ENCODE results near the gene KCNJ5.
A peak's percentile ranks its signal among the peaks of the same experiment; 100 is the strongest.

Gene KCNJ5

DNA sequence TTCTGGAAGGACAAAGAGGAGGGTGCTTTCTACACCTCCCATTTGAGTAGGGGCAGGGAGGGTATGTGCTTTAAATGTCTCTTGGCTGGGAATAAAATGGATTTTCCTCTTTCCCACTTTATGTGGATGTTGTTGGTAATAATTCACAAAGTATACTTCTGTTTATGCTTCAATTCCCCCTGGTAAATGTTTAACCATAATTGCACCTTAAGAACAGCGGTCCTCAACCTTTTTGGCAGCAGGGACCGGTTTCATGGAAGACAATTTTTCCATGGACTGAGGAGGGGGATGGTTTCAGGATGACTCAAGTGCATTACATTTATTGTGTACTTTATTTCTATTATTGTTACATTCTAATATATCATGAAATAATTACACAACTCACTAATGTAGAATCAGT, 55.5 kb downstream of the KCNJ5 start:
- H3K27ac ChIP-seq, result no peak overlapping the region
- TF ChIP-seq, protein P1, sequence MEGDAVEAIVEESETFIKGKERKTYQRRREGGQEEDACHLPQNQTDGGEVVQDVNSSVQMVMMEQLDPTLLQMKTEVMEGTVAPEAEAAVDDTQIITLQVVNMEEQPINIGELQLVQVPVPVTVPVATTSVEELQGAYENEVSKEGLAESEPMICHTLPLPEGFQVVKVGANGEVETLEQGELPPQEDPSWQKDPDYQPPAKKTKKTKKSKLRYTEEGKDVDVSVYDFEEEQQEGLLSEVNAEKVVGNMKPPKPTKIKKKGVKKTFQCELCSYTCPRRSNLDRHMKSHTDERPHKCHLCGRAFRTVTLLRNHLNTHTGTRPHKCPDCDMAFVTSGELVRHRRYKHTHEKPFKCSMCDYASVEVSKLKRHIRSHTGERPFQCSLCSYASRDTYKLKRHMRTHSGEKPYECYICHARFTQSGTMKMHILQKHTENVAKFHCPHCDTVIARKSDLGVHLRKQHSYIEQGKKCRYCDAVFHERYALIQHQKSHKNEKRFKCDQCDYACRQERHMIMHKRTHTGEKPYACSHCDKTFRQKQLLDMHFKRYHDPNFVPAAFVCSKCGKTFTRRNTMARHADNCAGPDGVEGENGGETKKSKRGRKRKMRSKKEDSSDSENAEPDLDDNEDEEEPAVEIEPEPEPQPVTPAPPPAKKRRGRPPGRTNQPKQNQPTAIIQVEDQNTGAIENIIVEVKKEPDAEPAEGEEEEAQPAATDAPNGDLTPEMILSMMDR (conservative IDR thresholded peaks at IDR 0.05), result no peak
- no peak for TF ChIP-seq ZFX (IDR thresholded peaks at IDR 0.05)

DNA sequence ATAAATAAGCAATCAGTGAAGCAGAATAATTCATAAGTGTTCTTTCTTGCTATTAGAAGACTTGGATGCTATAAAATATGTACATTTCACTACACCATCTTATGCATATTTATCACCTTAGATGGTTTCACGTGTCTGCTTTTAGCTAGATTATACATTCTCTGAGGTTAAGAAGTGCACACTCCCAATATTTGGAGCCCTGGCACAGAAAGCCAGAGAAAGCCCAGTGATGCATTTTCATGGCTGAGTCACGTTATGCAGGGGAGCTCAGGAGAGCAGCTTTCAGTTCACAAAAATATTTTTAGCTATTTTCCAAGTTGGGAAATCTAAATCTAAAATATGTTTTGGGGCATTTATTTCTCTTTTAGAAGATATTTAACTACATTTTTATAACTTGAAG, 56.6 kb downstream of the KCNJ5 start:
- no peak overlapping the region for H3K27ac ChIP-seq
- TF ChIP-seq, protein P1 (conservative IDR thresholded peaks at IDR 0.05), result no peak
- TF ChIP-seq ZFX (IDR thresholded peaks at IDR 0.05), result no peak

GRCh38 chr11:128948583-128948982, 57.4 kb downstream of the KCNJ5 start:
- H3K27ac ChIP-seq, result no peak overlapping the region
- no peak for TF ChIP-seq ZFX (IDR thresholded peaks at IDR 0.05)
- TF ChIP-seq, protein P1 (conservative IDR thresholded peaks at IDR 0.05), result no peak

DNA sequence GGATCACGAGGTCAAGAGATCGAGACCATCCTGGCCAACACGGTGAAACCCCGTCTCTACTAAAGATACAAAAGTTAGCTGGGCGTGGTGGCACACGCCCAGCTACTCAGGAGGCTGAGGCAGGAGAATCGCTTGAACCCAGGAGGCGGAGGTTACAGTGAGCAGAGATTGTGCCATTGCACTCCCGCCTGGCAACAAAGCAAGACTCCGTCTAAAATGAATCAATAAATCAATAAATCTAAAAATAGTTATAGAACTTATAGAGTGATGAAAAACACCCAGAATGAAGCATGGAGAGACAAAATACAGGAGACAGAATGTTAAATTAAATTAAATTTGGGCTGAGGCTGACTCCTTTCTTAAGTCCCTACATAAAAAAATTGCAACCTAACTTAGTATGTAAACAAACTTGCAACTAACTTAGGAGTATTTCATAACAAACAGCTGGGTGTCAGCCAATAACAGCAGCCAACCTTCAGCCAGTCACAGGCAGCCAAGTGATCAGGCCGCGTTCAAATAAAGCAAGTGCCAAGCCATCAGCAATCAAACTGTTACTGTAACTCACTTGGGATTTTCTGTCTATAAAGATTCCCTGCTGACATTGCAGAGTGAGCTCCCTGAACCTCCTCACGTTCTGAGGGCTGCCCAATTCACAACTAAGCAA, 58.8 kb downstream of the KCNJ5 start:
- no peak for TF ChIP-seq ZFX (IDR thresholded peaks at IDR 0.05)
- TF ChIP-seq, protein P1 (conservative IDR thresholded peaks at IDR 0.05), result no peak
- no peak overlapping the region for H3K27ac ChIP-seq

- TF ChIP-seq, protein P1 (conservative IDR thresholded peaks at IDR 0.05), result no peak
- no peak for TF ChIP-seq ZFX (IDR thresholded peaks at IDR 0.05)
Observed at GRCh38 chr11:128953151-128953550, 62.0 kb downstream of the KCNJ5 start.

DNA sequence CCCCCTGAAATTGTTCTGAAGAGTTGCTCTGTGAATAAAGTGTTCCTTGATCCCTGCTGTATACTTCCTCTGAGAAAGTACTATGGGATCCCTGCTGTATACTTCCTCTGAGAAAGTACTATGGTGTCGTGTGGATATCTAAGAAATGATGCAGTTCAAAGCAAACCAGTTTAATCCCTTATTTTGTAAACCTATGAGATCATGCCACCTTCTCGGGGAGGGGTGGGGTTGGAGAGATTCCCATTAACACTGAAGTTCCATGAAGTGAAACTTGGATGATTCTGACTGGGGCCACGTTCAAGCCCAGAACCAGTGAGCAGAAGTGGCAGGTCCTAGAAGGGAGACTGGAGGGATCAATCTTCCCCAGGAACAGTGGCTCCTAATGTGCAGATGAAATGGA, 64.5 kb downstream of the KCNJ5 start:
- H3K27ac ChIP-seq, result no peak overlapping the region
- TF ChIP-seq, protein P1 (conservative IDR thresholded peaks at IDR 0.05), result no peak
- no peak for TF ChIP-seq ZFX (IDR thresholded peaks at IDR 0.05)

More at GRCh38 chr11:128953151-128953550, 62.0 kb downstream of the KCNJ5 start:
- no peak overlapping the region for H3K27ac ChIP-seq

DNA sequence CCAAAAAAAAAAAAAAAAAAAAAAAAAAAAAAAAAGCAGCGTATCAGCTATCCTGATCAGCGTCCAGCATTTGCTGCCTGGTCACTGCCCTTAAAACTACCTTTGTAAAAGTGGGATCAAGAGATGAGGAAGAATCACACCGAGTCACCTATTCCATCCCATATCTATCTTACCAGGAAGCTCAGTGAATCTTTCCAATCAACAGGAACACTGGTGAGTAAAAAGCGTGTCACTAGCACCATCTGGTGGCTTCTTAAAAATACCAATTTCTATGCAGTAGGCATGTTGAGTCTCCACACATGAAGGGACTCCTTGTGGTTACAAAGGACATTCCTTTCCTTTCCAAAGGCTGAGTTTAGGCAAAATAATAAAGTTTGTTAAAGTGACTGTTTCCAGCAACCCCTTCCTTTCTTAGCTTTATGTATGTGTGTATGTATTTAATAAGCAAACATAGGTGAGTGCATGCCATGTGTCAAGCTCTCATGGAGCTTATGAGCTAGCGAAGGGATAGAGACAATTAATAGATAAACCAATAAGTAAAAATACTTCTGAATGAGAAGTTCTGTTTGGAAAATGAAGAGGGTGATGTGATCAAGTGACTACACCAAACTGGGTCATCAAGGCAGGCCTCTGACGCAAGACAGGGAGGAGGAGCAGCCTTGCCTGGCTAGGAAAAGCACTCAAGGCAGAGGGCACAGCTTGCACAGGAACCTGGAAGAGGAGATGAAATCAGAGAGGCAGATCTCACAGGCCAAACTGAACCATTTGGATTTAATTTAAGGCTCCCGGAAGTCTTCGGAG, 65.4 kb downstream of the KCNJ5 start:
- no peak for TF ChIP-seq ZFX (IDR thresholded peaks at IDR 0.05)
- TF ChIP-seq, protein P1 (conservative IDR thresholded peaks at IDR 0.05), result peak; percentile 87
- no peak overlapping the region for H3K27ac ChIP-seq

Data from C4-2B (cell line).